Peyer's patch (tissue), 4 donors: ENCODE results near the gene TMEM170B. TPM values are rescaled to one million over a fixed set of nuclear protein-coding genes. Genes with fewer than 3 reads are reported as not detected.

Experiments used
- DNase-seq, 3 donors: peaks; one replicate each; pipeline ENCODE4 v3.0.0-alpha.2; 2017 to 2019
- H3K27ac ChIP-seq, 4 donors: fragments of 200-600 bp; sonication (generic); one replicate each; pipeline ENCODE4 v1.5.1; 2016 to 2019
- H3K27me3 ChIP-seq, 2 donors: fragments of 200-600 bp; sonication (generic); one replicate each; pipeline ENCODE4 v1.5.1; 2019
- H3K36me3 ChIP-seq, 3 donors: fragments of 200-600 bp; sonication (generic); one replicate each; pipeline ENCODE4 v1.5.1; 2016 to 2019
- H3K4me1 ChIP-seq, 4 donors: fragments of 200-600 bp; sonication (generic); one replicate each; pipeline ENCODE4 v1.5.1; 2016 to 2019
- H3K4me3 ChIP-seq, 4 donors: fragments of 200-600 bp; sonication (generic); 1 replicate in 3 of 4; 2 replicates in 1 of 4; pipeline ENCODE4 v1.5.1; 2016 to 2019; ENCODE audit warnings: mild to moderate bottlenecking in 1 of 4
- H3K9me3 ChIP-seq, 4 donors: fragments of 200-600 bp; sonication (generic); one replicate each; pipeline ENCODE4 v1.5.1; 2016 to 2019; ENCODE audit warnings: mild to moderate bottlenecking in 1 of 4
- POLR2A ChIP-seq, 2 donors: fragments of 450-650 bp; IDR thresholded peaks; one replicate each; pipeline ENCODE4 v1.5.1; 2017; ENCODE audit warnings: antibody characterized with exemption in 2 of 2, mild to moderate bottlenecking in 2 of 2, moderate library complexity in 2 of 2
- total RNA-seq, 4 donors: library from RNA; depleted of rRNA; stranded (reverse); fragments of >200 nt; gene quantifications; one replicate each; pipeline ENCODE4 v1.1.0, GENCODE V29; 2016
- TF ChIP-seq, protein P1 (sequence below), 6 experiments: fragments of 450-650 bp in 4 of 6; fragments of 200-600 bp in 2 of 6; sonication (generic) in 1 of 6; IDR thresholded peaks; one replicate each; pipeline ENCODE4 v1.5.1; 2017 to 2019; ENCODE audit warnings: antibody characterized with exemption in 6 of 6, mild to moderate bottlenecking in 3 of 6, moderate library complexity in 1 of 6

The TMEM170B gene
- total RNA-seq, 4 donors from 2014 or later: 0.35 to 1.7 (median 0.96) TPM

DNA sequence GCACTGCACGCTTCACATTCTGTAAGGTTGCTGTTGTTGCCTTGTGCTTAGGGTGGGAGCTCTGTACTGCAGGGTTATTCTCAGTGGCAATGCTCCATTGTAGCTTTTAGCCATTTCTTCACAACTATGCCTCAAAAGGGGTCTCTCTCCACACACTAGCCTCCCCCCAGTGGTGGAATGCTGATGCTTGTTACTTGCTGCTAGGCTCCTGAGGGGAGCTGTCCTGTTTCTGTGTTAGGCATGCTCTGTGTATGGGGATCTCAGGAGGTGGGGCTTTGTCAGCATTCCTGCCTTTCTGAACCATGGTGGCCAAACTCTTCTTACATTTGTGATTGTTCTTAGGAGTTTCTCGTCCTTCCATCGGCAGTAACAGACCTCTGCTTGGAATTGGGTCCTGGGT, 18.8 kb downstream of the TMEM170B start:
- Histone ChIP-seq H3K27me3 (no peaks in the 10 kb centered on the region), H3K4me1 (no peaks in the 10 kb centered on the region), H3K9me3 (no peaks in the 10 kb centered on the region), H3K36me3 (no peaks in the 10 kb centered on the region), H3K4me3 (no peak overlapping the region), H3K27ac (no peak overlapping the region)
- no peak for TF ChIP-seq POLR2A (IDR thresholded peaks at IDR 0.05)
- TF ChIP-seq, protein P1, sequence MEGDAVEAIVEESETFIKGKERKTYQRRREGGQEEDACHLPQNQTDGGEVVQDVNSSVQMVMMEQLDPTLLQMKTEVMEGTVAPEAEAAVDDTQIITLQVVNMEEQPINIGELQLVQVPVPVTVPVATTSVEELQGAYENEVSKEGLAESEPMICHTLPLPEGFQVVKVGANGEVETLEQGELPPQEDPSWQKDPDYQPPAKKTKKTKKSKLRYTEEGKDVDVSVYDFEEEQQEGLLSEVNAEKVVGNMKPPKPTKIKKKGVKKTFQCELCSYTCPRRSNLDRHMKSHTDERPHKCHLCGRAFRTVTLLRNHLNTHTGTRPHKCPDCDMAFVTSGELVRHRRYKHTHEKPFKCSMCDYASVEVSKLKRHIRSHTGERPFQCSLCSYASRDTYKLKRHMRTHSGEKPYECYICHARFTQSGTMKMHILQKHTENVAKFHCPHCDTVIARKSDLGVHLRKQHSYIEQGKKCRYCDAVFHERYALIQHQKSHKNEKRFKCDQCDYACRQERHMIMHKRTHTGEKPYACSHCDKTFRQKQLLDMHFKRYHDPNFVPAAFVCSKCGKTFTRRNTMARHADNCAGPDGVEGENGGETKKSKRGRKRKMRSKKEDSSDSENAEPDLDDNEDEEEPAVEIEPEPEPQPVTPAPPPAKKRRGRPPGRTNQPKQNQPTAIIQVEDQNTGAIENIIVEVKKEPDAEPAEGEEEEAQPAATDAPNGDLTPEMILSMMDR (IDR thresholded peaks at IDR 0.05): no peak
- DNase-seq: no peak

DNA sequence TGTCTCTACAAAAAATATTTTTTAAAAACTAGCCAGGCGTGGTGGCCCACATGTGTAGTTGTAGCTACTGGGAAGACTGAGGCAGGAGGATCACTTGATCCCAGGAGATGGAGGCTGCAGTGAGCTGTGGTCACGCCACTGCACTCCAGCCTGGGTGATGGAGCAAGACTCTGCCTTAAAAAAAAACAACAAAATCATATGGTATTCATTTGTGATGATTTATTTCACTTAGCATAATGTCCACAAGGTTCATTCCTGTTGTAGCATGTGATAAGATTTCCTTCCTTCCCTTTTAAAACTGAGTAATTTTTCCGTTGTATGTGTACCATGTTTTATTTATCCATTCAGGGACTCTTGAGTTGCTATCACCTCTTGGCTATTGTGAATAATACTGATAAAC, 26.2 kb downstream of the TMEM170B start:
- no peak for TF ChIP-seq POLR2A (IDR thresholded peaks at IDR 0.05)

DNA sequence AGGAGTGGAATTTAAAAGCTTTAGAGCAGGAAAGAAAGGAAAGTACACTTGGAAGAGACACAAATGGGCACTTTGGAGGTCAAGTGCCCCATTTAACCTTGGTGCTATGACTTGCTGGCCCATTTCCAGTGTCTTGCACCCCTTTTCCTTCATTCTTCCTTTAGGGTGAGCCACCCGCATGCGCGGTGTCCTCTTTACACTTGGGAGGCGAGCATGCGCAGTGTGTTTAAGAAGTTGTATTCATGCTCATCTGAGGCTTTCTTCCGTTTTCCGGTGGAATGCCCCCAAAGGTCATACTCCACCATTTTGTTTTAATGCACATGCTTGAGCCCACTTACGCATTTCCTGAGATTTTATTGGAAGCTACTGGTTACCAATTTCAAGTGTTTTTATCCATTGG, 29.1 kb downstream of the TMEM170B start:
- TF ChIP-seq, protein P1 (IDR thresholded peaks at IDR 0.05): no peak
- no peak for TF ChIP-seq POLR2A (IDR thresholded peaks at IDR 0.05)
- Histone ChIP-seq H3K9me3 (no peaks in the 10 kb centered on the region), H3K4me3 (no peak overlapping the region), H3K36me3 (no peaks in the 10 kb centered on the region), H3K27me3 (no peaks in the 10 kb centered on the region), H3K4me1 (no peaks in the 10 kb centered on the region), H3K27ac (no peak overlapping the region)
- no peak for DNase-seq

More for the DNA sequence above, 26.2 kb downstream of the TMEM170B start:
- no peak for DNase-seq
- Histone ChIP-seq H3K4me1 (no peaks in the 10 kb centered on the region), H3K9me3 (no peaks in the 10 kb centered on the region), H3K27me3 (no peaks in the 10 kb centered on the region), H3K4me3 (no peak overlapping the region), H3K36me3 (no peaks in the 10 kb centered on the region), H3K27ac (no peak overlapping the region)

DNA sequence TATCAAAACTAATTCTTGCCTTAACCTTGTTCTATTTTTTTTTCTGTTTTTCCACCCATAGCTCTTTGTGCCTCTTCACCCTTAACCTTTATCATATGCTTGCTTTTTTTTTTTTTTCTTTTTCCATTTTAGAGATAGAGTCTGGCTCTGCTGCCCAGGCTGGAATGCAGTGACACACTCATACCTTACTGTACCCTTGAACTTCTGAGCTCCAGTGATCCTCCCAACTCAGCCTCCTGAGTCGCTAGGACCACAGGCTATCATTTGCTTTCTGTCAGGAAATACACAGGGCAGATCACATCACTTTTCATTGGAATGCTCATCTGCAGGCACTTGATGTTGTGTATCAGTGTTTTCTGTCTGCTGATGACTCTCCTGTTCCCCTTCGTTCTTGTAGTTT, 33.5 kb downstream of the TMEM170B start:
- H3K36me3 ChIP-seq: no peaks in the 10 kb centered on the region
- TF ChIP-seq POLR2A (IDR thresholded peaks at IDR 0.05): no peak
- TF ChIP-seq, protein P1 (IDR thresholded peaks at IDR 0.05): no peak
- DNase-seq: no peak
- no peaks in the 10 kb centered on the region for H3K4me1 ChIP-seq
- no peak overlapping the region for H3K27ac ChIP-seq
- no peak overlapping the region for H3K4me3 ChIP-seq
- H3K9me3 ChIP-seq: no peaks in the 10 kb centered on the region
- H3K27me3 ChIP-seq: no peaks in the 10 kb centered on the region

DNA sequence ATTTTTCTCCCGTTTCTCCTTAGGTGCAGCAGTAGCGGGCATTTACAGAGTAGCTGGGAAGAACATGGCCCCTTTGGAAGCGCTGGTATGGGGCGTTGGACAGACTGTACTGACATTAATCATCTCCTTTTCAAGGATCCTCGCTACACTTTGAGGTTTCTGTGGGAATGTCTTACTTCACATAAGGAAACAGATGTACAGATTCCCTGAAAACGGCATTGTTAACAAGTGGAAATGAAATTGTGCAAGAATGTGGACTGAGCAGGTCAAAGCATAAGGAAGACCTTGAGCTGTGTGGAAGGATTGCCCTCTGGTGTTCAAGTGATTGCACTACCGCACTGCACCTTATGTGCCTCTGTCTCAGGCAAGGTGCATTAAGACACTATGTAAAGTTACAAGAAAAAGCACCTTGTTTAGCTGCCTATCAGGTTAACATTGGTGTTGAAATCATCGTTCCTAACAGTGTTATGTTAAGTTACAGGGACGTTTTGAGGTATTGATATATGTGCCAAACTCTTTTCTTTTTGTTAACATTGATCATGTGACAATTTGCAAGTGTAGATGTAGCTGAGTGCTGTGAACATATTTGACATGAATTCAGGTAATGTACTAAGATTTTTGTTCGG, 38.0 kb downstream of the TMEM170B start:
- peak in 2 of 3 donors; percentile 34 to 78 for DNase-seq
- TF ChIP-seq, protein P1 (IDR thresholded peaks at IDR 0.05): peak; percentile 27 to 95 (median 83)
- TF ChIP-seq POLR2A (IDR thresholded peaks at IDR 0.05): no peak
- no peaks in the 10 kb centered on the region for H3K27me3 ChIP-seq
- no peak overlapping the region for H3K27ac ChIP-seq
- no peaks in the 10 kb centered on the region for H3K9me3 ChIP-seq
- no peak overlapping the region for H3K4me3 ChIP-seq
- no peaks in the 10 kb centered on the region for H3K4me1 ChIP-seq
- no peaks in the 10 kb centered on the region for H3K36me3 ChIP-seq

DNA sequence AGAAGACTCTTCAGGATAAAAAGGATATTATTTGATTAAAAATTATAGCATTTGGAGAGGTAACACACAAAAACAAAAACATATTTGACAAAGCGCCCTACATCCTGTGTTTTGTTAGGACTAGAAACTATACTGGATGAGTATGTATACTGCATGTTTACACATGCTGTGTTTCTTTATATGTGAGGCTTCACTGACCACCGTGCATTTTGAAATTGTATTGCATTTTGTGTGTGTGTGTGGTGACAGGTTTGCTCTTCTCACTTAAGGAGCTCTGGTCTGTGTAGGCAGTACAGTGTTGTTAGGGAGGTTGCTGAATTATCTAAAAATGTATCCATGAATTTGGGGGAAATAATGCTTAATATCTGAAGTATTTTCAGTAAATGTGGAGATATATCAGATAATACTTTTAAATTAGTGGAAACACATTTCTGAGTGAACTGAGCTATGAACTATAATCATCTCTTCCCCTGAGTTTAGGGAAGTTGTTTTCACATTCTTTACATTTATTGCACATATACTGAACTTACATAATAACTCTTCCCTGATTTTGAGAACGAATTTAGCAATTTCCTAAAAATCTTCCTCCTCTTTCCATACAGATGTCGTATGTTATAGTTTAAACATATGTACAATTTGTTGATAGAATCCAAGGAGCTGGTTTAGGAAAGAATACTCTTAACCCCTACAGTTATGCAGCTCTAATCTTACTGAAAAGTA, 43.3 kb downstream of the TMEM170B start:
- no peaks in the 10 kb centered on the region for H3K27me3 ChIP-seq
- H3K27ac ChIP-seq: no peak overlapping the region
- H3K36me3 ChIP-seq: no peaks in the 10 kb centered on the region
- no peak for DNase-seq
- no peak overlapping the region for H3K4me3 ChIP-seq
- TF ChIP-seq POLR2A (IDR thresholded peaks at IDR 0.05): no peak
- no peaks in the 10 kb centered on the region for H3K9me3 ChIP-seq
- no peaks in the 10 kb centered on the region for H3K4me1 ChIP-seq
